ENCODE results near the gene SMAD3. TPM values are rescaled to one million over a fixed set of nuclear protein-coding genes. Genes with fewer than 3 reads are reported as not detected.

Gene SMAD3
- total RNA-seq, 1 experiment from 2014 or later, result 89.2 TPM

DNA sequence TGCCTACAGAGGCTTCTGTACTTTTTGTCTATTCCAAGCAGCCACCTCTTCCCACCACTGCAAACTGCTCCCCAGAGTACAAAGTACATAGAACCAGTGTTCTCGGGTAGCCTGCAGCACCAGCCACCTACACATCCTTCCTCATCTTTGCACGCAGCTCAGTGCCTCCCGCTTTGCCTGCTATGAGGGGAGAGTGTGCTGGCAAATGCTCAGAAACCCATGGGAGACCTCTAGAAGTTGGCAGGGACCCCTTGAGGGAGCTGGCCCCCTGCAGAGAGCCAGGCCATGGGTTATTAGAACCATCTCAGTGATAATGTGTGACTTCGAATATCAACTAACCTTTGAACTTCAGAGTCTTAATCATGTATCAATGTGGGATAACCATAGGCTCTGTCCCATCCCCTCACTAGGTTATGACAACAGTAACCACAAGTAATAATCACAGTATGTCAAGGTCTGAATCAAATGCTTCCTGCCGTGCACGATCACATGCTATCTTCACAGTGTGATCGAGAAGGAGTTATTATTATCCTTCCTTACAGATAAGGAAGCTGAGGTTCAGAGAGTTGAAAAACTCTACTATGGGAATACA, 22.8 kb upstream of the SMAD3 start:
- H3K9ac ChIP-seq (ENCODE audit: low read length), result no peak overlapping the region
- RAD21 ChIA-PET (ENCODE audit: low non-redundant PET in 1 of 2, low total read pairs in 2 of 2, uncharacterized antibody in 2 of 2, unreplicated experiment in 2 of 2), result interaction anchor here (1.1 to 1.3 kb wide), 3 partner anchors 34 to 108 kb away, joined by 4 to 12 read pairs (median 5); no protein-coding TSS in a partner anchor
- H3K79me2 ChIP-seq (ENCODE audit: insufficient read depth, low read length), result no peaks in the 10 kb centered on the region
- CTCF ChIA-PET, result interaction anchor here (0.9 to 1.7 kb wide), 3 partner anchors 48 to 96 kb away, joined by 3 read pairs; no protein-coding TSS in a partner anchor
- H4K20me1 ChIP-seq (ENCODE audit: insufficient read depth), result no peaks in the 10 kb centered on the region
- H3K4me2 ChIP-seq (ENCODE audit: low read length), result no peak overlapping the region
- TF ChIP-seq CEBPB (IDR thresholded peaks at IDR 0.05; ENCODE audit: low read depth), result no peak
- no peak for TF ChIP-seq POLR2A (IDR thresholded peaks at IDR 0.05; ENCODE audit: borderline replicate concordance, extremely low read depth, insufficient read depth, insufficient read length)
- no peak for TF ChIP-seq EGR1 (IDR thresholded peaks at IDR 0.05; ENCODE audit: low read depth)
- no peak for TF ChIP-seq MAX (IDR thresholded peaks at IDR 0.05)
- TF ChIP-seq ELF1 (IDR thresholded peaks at IDR 0.05; ENCODE audit: borderline replicate concordance, low read depth), result no peak
- TF ChIP-seq JUND (IDR thresholded peaks at IDR 0.05), result no peak
- no peak for TF ChIP-seq SIN3A (IDR thresholded peaks at IDR 0.05; ENCODE audit: low read depth)
- TF ChIP-seq CBX3 (IDR thresholded peaks at IDR 0.05; ENCODE audit: low read depth), result no peak
- TF ChIP-seq POLR2AphosphoS5 (IDR thresholded peaks at IDR 0.05; ENCODE audit: low read depth, low read length), result no peak
- TF ChIP-seq ZNF274 (IDR thresholded peaks at IDR 0.05; ENCODE audit: low read depth, low read length), result no peak
- TF ChIP-seq REST (IDR thresholded peaks at IDR 0.05; ENCODE audit: low read depth), result no peak
- no peak for TF ChIP-seq EZH2phosphoT487 (IDR thresholded peaks at IDR 0.05; ENCODE audit: borderline replicate concordance)
- H3K4me3 ChIP-seq (replicated peaks in 1 of 2; ENCODE audit: low read depth in 1 of 2, low read length in 2 of 2), result peak overlapping the region; percentile 8 to 41; a peak in 3 of 4 replicates
- H3K9me2 ChIP-seq (ENCODE audit: insufficient read depth), result no peaks in the 10 kb centered on the region
- BruUV-seq (replicated peaks), result no TSS peak
- H3K27me3 ChIP-seq (ENCODE audit: insufficient read depth, low read length), result no peaks in the 10 kb centered on the region
- ATAC-seq, result 0 out of 2 replicates have a peak, but pooled peaks have one; percentile 7
- H3K4me1 ChIP-seq (ENCODE audit: control insufficient read depth in 1 of 2, insufficient read depth in 2 of 2, low read length in 2 of 2), result peaks cover 14 to 15% of the 10 kb centered on the region in 2 experiments
- intact Hi-C loops (cut with micrococcal nuclease), result loop anchor here (5.0 kb wide), 2 partner anchors 85 to 95 kb away; no protein-coding TSS in a partner anchor
- POLR2A ChIA-PET, result interaction anchor here (0.6 to 2.2 kb wide), 11 partner anchors 9 to 83 kb away, joined by 3 to 9 read pairs (median 4); partner anchors contain the start of gene SMAD3
- no peaks in the 10 kb centered on the region for H3K9me3 ChIP-seq (ENCODE audit: control insufficient read depth in 1 of 2, insufficient read depth in 1 of 2, low read depth in 1 of 2, low read length in 2 of 2)
- H3K27ac ChIP-seq (ENCODE audit: low read depth, low read length), result no peak overlapping the region; the same call in 1 of the 2 replicates
- no peak overlapping the region for H2AFZ ChIP-seq (ENCODE audit: low read depth, low read length, poor library complexity, severe bottlenecking)
- H3K36me3 ChIP-seq (ENCODE audit: control insufficient read depth in 1 of 2, insufficient read depth in 2 of 2, low read length in 2 of 2), result no peaks in the 10 kb centered on the region
- no peak for DNase-seq (ENCODE audit: low read depth, low spot score)
